Osteoblast (primary cell): Measurements from ENCODE around the gene VASH1. TPM values are rescaled to one million over a fixed set of nuclear protein-coding genes. Genes with fewer than 3 reads are reported as not detected.

Experiments
- DNase-seq: peaks from one replicate; pipeline ENCODE4 v3.0.0; 2011; ENCODE audit warnings: low spot score, mixed read lengths; ENCODE audit not compliant: insufficient read length; ENCODE audit errors: missing footprints
- H2AFZ ChIP-seq: 2 replicates; pipeline ENCODE4 v1.6.0; 2011; ENCODE audit warnings: mild to moderate bottlenecking, low read length
- H3K27ac ChIP-seq: 2 replicates; pipeline ENCODE4 v1.5.1; 2011; ENCODE audit warnings: mild to moderate bottlenecking, low read depth, low read length, moderate library complexity
- H3K27me3 ChIP-seq: 2 replicates; pipeline ENCODE4 v1.6.0; 2012; ENCODE audit warnings: mild to moderate bottlenecking, control low read depth, inconsistent platforms, low read length, moderate library complexity; ENCODE audit not compliant: insufficient read depth
- H3K36me3 ChIP-seq: 2 replicates; pipeline ENCODE4 v1.5.1; 2011; ENCODE audit warnings: mild to moderate bottlenecking, low read length, control low read depth, moderate library complexity; ENCODE audit not compliant: insufficient read depth
- H3K4me1 ChIP-seq: 2 replicates; pipeline ENCODE4 v1.5.1; 2011; ENCODE audit warnings: mild to moderate bottlenecking, low read length, control low read depth, moderate library complexity; ENCODE audit not compliant: insufficient read depth
- H3K4me2 ChIP-seq: 2 replicates; pipeline ENCODE4 v1.6.0; 2011; ENCODE audit warnings: mild to moderate bottlenecking, low read length; ENCODE audit not compliant: insufficient read depth
- H3K4me3 ChIP-seq: fragments of 200-600 bp; sonication (generic); 3 replicates; pipeline ENCODE4 v1.5.1; 2012; ENCODE audit warnings: mild to moderate bottlenecking, low read length, inconsistent platforms; ENCODE audit not compliant: insufficient read depth
- H3K79me2 ChIP-seq: 2 replicates; pipeline ENCODE4 v1.6.0; 2012; ENCODE audit warnings: mild to moderate bottlenecking, low read length, control low read depth, inconsistent platforms; ENCODE audit not compliant: insufficient read depth
- H3K9me3 ChIP-seq: 2 replicates; pipeline ENCODE4 v1.5.1; 2011; ENCODE audit warnings: low read depth, low read length, control low read depth
- H4K20me1 ChIP-seq: 2 replicates; pipeline ENCODE4 v1.6.0; 2012; ENCODE audit warnings: mild to moderate bottlenecking, low read length, control low read depth; ENCODE audit not compliant: insufficient read depth
- CTCF ChIP-seq: IDR thresholded peaks from 2 replicates; pipeline ENCODE4 v1.5.1; 2011; ENCODE audit warnings: mild to moderate bottlenecking, low read depth, low read length, moderate library complexity; ENCODE audit errors: extremely low read depth
- total RNA-seq: library from RNA; depleted of rRNA; stranded (reverse); fragments of >200 nt; gene quantifications from 2 replicates; pipeline ENCODE4 v1.2.3, GENCODE V29; 2012

The VASH1 gene
- total RNA-seq, 1 donor = 4.0 TPM

- H3K4me3 ChIP-seq = no peak overlapping the region
- no peak overlapping the region for H2AFZ ChIP-seq
- no peak for TF ChIP-seq CTCF
- H3K27me3 ChIP-seq = no peaks in the 10 kb centered on the region
- peaks cover 15% of the 10 kb centered on the region for H3K4me1 ChIP-seq
- peaks cover 3% of the 10 kb centered on the region for H4K20me1 ChIP-seq
- H3K36me3 ChIP-seq = no peaks in the 10 kb centered on the region
- H3K27ac ChIP-seq = no peak overlapping the region
- no peaks in the 10 kb centered on the region for H3K9me3 ChIP-seq
- no peaks in the 10 kb centered on the region for H3K79me2 ChIP-seq
- peak; percentile 77 for DNase-seq
- H3K4me2 ChIP-seq = peak overlapping the region; percentile 87
Measured at GRCh38 chr14:76763096-76764041, 2.1 kb downstream of the VASH1 start.

- Histone ChIP-seq H4K20me1 (peaks cover 3% of the 10 kb centered on the region), H3K79me2 (no peaks in the 10 kb centered on the region), H3K4me3 (no peak overlapping the region), H3K27ac (no peak overlapping the region), H2AFZ (no peak overlapping the region), H3K9me3 (no peaks in the 10 kb centered on the region), H3K36me3 (no peaks in the 10 kb centered on the region), H3K27me3 (no peaks in the 10 kb centered on the region), H3K4me1 (peaks cover 15% of the 10 kb centered on the region), H3K4me2 (no peak overlapping the region)
- DNase-seq = peak; percentile 75
- no peak for TF ChIP-seq CTCF
Measured at GRCh38 chr14:76765461-76765931, 4.2 kb downstream of the VASH1 start.

GRCh38 chr14:76767681-76768656 lies 6.7 kb downstream of the VASH1 start:
- H3K4me2 ChIP-seq = no peak overlapping the region
- TF ChIP-seq CTCF = no peak

More at GRCh38 chr14:76767681-76768656, 6.7 kb downstream of the VASH1 start:
- Histone ChIP-seq H3K9me3 (no peaks in the 10 kb centered on the region), H3K4me1 (peaks cover 10% of the 10 kb centered on the region), H4K20me1 (peaks cover under 1% of the 10 kb centered on the region), H3K4me3 (no peak overlapping the region), H2AFZ (no peak overlapping the region), H3K27me3 (no peaks in the 10 kb centered on the region), H3K36me3 (no peaks in the 10 kb centered on the region), H3K79me2 (no peaks in the 10 kb centered on the region), H3K27ac (no peak overlapping the region)
- peak; percentile 72 for DNase-seq
